Endothelial cell of hepatic sinusoid (primary cell): ENCODE results near the gene CABP7.

Experiments used
- in situ Hi-C: cut with HindIII; loops from 2 replicates; pipeline ENCODE4 v1.10.0; 2017; ENCODE audit warnings: low sequenced_read_pairs

The CABP7 gene

DNA sequence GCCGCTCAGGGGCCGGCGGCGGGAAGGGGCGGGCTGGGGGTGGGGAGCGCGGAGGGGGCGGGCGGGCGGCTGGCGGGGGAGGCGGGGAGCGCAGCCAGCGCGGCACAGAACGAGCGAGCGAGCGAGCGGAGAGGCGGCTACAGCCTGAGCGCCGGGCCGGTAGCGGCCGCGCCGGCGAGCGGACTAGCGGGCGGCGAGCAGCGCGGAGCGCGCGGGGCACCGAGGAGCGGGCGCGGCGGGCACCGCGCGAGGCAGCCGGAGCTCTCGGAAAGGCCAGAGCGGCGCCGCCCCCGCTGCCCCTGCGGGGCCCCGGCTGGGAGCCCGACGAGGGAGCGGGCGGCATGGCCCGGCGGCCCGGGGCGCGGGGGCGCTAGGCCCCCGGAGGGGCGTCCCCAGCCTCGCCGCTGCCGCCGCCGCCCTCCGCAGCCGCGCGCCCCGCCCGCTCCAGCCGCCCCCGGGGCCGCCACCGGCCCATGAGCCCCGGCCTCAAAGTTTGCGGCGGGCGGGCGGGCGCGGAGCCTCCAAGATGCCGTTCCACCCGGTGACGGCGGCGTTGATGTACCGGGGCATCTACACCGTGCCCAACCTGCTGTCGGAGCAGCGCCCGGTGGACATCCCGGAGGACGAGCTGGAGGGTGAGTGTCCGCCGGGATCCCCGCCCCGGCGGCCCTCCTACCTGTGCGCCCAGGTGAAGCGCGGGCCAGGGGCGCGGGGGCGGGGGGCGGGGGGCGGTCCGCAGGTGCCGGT is at the start of gene CABP7:
TSS of gene CABP7 (plus strand) at position 105 of the 747 bp plus-strand sequence. CDS start at position 527, 422 bp downstream.
- in situ Hi-C loops = loop anchor here (5.0 kb wide), 1 partner anchor 62 kb away; no protein-coding TSS in a partner anchor

DNA sequence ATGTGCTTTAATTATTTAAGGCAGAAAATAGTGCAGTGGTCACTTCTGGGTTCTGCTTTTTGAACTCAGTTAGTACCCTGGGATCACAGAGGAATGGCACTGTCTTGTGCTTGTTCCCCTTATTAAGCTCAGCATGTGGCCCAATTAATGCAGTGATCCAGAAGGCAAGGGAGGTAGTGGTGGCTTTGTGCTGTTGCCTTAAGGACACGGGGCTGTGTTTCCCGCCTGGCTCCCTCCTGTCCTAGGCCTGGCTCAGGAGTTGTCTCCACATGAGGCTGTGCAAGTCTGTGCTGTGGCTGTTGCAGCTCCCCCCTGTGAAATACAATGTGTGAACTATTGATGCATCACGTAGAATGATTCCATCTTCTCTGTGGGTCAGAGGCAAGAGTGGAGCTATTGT is 49.2 kb upstream of the CABP7 start:
- in situ Hi-C loops = no loop called here

DNA sequence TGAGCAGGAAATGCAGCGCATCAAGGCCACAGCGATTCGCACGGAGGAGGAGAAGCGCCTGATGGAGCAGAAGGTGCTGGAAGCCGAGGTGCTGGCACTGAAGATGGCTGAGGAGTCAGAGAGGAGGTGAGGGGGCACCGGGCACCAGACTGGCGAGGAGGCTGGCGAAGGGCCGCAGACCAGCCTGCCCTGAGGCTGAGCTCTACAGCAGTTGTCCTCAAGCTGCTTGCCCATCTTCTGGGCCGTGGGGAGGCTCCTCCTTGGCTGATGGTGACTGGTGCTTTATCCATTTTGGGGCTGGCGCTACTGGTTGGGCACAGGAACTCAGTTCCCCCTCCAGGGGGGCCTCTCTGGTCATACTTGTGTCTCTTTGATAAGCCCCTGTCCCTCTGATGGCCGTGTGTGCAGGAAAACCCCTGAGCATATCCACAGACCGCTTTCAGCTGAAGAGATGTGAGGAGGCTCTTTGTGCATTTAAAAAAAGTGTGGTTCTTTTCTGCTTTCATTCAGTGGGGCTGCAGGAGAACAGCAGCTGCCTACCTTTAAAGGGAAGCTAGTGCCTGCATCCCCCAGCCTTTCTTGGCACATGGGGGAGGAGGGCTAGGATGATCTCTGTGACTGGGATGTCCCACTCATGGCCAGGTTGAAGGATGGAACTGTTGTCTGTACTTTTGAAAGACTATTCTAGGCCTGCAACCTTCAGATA is 46.3 kb upstream of the CABP7 start:
- in situ Hi-C loops = no loop called here

DNA sequence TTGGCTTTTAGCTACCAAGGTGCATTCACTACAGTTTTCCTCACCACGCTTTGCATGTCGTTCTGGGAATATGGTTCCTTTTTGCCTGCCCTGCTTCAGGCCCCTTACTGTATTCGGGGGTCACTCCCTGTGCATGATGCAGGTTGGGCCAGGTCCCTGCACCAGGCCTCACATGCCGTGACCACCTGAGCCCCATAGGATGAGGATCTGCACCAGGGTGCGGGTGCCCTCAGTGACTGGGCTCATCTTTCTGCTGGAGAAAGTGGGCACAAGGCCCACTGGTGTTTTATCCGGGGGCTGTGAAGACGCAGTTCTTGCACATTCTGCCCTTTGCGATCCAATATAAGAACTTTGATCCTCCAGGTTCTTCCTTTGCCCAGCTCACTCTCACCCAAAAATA is 45.7 kb upstream of the CABP7 start:
- in situ Hi-C loops = no loop called here

DNA sequence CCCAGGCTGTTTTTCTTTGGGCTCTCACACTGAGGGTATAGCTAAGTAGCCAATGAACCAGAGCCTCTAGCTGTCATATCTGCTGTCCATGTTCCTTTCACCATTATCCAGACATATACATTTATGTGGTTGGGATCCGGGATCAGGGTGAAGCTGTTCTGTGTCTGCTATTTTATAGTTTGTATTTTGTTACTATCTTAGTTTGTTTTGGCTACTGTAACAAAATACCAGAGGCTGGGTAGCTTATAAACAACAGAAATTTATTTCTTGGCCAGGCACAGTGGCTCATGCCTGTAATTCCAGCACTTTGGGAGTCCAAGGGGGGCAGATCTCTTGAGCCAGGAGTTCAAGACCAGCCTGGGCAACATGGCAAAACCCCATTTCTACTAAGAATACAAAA is 40.5 kb upstream of the CABP7 start:
- in situ Hi-C loops = loop anchor here (25.0 kb wide), 1 partner anchor 358 kb away; no protein-coding TSS in a partner anchor

DNA sequence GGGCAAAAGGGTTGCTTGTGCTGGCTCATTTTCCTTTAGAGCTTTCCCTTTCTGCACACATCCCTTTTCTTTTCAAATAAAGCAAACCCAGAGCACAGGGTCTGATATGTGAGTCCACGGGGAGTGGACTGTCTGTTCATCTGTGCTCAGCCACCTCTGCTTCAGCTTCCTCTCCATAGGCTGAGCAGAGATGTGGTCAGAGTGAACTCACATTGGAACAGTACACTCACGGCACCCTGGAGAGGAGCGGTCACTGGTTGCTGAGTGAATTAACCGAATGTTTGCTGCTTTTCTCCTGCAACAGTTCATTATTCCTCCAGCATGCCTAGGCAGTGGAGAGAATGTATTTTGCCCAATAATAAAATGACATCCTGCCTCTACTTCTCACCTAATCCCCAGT is 36.3 kb upstream of the CABP7 start:
- in situ Hi-C loops = loop anchor here (25.0 kb wide), 1 partner anchor 354 kb away; no protein-coding TSS in a partner anchor

DNA sequence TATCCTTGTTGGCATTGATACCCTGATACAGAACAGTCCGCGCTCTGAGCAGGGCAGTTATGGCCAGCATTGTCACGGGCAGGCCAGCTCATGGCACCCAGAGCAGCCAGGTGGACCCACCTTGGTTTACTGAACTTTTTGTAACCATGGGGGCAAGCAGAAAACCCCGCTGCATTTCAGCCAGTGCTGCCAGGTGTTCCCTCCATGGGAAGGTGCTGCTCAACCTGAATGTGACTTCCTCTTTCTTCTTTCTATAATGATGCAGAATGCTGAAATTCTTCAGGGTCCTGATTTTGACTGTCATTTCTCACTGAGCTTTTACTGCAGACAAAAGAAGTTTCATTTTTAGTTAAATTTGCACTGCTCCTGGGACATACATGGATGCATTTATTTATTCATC is 35.6 kb upstream of the CABP7 start:
- in situ Hi-C loops = loop anchor here (25.0 kb wide), 1 partner anchor 353 kb away; no protein-coding TSS in a partner anchor

DNA sequence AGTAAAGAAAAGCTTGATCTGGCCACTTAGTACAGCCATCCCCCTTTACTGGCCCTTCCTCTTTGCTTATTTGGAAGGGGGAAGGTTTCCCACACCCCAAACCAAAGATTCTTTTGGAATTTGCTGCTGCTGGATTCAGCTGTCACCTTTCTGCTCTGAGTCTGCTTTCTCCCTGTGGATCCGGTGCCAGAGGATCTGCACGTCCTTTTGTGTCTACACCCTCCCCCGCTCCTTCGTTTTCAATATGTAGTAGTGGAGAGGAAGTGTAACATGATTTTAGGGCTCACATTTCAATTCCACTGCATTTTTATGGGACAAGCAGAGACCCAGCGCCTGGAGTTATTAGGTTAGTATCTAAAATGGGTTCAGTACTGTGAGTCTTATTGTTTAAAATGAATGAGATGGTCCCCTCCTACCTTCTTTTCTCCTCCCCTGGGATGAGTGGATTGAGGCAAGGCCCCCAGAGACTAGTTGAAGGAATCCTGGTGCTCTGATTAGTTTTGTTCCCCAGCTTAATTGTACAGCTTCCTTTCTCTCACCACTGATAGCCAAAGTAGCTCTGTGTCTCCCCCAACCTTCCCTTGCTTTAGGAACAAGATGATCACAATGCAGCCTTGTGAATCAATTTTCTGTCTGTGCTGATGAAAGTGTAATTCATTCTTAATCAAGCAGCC is 30.5 kb upstream of the CABP7 start:
- in situ Hi-C loops = loop anchor here (25.0 kb wide), 1 partner anchor 348 kb away; no protein-coding TSS in a partner anchor

DNA sequence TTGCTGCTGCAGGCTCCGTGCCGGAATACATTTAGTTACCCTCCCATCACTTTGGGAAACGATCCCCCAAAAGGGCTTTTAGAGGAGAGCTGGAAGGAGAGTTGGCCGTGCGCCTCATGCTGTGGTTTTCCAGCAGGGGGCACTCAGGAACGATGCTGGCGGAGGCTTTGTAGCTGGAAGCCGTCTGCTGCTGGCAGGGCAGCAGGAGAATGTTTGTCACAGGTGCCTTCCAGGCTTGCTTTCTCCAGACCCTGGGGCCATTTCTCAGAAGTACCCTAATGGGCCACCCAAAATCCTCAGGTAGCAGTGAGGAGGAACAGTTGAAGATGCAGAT is 30.0 kb upstream of the CABP7 start:
- in situ Hi-C loops = loop anchor here (25.0 kb wide), 1 partner anchor 347 kb away; no protein-coding TSS in a partner anchor

DNA sequence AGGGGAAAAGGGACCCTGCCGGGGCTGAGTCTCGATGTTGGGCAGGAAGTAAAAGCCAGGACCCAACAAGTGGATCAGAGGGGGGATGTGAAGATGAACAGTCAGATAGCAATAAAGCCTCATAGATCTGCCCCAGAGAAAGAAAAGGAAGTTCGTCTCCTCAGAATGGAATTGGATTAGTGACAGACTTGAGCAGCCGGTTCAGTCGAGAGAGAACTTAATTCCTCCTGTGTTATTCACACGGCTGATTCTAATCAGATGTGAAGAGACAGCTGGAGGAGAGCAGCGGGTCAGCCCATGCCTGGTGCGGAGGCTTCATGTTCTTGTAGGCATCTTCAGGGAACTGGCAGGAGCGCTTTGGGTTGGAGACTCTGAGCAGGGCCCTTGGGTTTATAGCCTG is 29.3 kb upstream of the CABP7 start:
- in situ Hi-C loops = loop anchor here (25.0 kb wide), 1 partner anchor 347 kb away; no protein-coding TSS in a partner anchor

DNA sequence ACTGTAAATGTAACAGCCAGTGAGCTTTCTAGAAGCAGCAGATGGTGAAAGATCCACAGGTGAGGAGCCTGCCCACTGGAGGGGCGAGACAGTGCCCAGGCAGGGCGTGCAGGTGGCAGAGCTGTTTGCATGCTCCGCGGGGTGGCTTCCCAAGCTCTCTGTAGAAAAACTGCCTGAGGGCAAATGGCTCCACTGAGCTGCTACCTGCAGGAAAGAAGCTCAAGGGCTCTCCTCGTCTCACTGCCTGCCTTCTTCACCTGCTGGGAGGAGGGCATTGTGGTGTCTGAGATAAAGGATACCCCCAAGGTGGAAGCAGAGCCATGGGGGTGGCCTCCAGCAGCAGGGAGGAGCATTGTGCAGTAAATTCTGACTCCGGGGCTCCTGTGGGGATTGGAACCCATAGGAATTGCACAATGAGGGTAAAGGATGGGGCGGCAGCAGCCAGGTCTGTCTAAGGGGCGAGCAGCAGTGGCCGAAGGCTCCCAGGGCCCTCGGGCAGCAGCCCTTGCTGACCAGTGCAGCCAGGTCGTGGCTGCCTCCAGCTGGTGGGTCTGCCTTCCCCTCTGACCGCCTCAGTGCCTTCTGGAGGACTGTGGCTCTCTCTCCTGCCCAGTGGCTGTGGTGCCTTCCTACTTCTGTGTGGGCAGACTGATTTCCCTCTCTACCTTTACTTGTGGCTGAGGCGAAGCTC is 28.0 kb upstream of the CABP7 start:
- in situ Hi-C loops = loop anchor here (25.0 kb wide), 1 partner anchor 346 kb away; no protein-coding TSS in a partner anchor

DNA sequence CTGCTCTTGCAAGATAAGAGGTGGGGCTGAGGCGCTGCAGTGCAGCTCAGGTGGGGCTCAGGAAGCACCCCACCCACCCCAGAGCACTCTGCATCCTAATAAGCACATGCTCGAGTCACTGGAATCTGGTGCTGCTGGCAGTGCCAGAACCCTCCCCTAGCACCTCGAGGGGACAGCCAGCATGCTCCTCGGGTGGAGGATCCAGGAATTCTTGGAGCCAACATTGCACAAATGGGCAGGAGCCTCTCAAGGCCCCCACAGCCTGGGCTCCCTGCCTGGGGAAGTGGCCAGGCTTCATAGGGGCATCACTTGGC is 27.5 kb upstream of the CABP7 start:
- in situ Hi-C loops = loop anchor here (25.0 kb wide), 1 partner anchor 345 kb away; no protein-coding TSS in a partner anchor

DNA sequence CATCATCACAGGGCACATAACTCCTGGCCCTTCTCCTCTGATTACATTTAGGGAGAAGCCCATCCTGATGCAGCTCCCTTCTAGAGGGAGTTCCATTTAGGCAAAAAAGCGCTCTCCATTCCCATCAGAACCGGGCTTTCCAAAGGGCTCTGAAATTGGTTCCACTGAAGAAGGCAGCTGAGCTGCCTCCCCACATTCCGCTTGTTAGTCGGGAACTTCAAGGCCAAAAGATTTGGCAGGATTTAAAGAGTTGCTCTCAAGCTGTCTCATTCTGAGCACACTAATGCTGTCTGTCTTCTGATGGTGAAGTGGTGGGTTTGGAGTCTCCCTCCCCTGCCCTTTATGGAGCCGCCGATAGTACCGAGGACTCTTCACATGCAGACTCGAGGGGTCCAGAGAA is 26.6 kb upstream of the CABP7 start:
- in situ Hi-C loops = loop anchor here (25.0 kb wide), 1 partner anchor 344 kb away; no protein-coding TSS in a partner anchor

DNA sequence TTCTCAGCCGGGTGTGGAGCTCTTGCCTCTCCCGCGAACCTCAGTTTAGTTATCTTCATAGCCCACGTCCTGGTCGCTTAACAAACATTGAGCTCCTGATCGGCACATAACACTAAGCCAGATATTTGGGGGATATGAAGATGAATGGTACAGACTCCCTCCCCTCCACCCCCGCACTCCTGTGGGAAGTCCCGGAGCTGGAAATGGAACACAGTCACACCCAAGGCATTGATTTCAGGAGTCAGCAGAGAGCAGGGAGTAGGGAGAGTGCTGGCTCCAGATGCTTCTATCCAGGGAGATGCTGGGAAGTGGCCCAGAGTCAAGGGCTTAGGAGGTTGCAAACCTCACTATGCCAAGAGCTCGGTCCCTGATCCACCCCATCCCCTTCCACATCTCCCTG is 26.1 kb upstream of the CABP7 start:
- in situ Hi-C loops = loop anchor here (25.0 kb wide), 1 partner anchor 344 kb away; no protein-coding TSS in a partner anchor

DNA sequence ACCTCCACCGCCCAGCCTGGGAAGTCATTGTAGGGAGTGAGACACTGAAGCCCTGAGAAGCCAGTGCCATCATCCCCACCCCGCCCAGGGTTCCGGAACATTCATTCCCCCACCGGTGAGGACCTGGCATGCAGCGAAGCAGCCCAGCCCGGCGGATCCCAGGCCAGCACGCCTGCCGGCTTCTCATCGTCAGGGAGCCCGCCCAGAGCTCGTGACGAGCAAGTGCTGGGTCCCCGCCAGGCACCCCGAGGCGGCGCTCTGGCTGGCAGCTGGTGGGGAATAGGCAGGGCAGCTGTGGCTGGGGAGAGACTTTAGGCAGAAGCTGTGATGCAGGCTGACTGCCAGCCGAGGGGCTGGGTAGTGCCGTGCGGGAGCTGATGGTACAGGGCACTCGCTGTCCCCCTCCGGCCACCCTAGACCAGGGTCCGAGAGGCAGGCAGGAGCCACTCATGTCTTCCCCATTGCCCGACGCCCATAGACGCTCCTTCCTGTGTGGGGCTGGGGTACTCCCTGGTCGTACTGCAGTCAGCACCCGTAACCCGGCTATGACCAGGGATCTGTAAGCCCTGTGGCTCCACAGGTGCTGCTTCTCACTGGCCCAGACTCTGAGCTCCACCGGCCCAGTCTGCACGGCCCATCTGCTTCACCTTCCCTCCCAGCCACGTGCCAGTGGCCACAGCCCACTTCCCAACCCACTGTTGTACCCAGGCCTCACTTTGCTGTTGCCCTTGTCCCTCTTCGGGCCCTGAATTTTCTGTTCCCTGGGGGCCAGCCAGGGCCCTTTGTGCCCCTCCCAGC is 24.5 kb upstream of the CABP7 start:
- in situ Hi-C loops = loop anchor here (25.0 kb wide), 1 partner anchor 342 kb away; no protein-coding TSS in a partner anchor

DNA sequence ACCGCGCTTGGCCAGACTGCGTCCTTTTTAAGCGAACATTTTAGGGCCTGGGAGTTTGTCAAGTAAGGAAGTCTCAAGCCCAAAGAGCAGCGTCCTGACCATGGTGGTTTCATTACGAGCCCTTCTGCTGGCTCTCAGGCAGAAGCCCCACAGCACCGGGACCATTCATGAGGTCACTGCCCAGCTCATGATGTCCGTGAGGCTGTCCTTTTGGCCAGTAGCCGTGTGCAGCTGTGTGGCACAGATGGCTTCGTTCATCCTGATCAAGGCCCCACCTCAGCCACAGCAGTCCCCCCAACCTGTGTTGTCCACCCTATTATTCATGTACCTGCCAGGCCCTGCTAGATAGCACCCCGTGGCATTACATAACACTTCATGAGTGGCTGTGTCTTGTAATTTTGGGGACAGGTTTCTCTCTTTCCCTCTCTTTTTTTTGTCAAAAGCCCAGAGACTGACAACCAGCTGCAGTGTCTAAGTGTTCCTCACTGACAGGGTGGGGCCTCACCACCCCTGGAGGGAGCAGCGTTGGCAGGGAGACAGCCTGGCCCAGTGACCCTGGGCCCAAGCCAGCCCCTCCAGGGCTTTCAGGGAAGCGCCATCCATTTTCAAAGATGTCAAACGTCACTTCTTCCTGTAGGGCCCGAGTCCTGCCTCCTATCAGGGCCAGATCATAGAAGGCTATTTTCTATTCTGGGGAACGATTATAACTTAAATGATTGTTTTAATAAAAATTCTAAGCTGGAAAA is 21.8 kb upstream of the CABP7 start:
- in situ Hi-C loops = loop anchor here (25.0 kb wide), 1 partner anchor 339 kb away; no protein-coding TSS in a partner anchor

DNA sequence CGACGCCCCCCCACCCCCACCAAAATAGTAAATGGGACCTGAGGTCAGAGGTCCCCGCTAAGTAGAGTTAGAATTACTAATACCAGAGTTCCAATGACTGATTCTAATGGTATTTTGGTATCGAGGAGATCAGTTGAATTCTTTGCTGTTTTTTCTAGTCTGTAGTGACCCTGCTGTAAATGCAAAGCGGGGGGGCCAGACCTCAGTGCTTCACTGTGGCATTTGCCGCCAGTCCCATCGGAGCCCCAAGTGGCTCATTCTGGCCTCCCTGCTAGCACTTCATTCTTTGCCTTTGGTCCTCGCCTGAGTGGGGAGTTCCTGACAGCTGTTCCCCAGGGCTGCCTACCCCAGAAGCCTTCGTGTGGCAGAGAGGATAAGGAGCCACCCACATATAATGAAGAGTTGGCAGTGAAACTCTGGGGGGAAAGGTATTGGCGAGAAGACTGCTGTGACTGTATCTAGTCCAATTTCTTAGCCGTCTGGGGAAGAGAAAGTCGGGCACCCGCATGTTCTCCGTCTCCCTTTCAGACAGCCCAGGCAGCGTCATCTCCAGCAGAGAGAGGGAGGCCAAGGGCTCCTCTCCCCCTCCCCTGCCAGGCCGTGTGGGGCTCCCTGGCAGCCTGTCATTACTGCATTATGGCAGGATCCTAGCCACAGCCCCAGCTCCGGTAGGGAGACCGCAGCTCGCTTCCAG is 19.4 kb upstream of the CABP7 start:
- in situ Hi-C loops = no loop called here

DNA sequence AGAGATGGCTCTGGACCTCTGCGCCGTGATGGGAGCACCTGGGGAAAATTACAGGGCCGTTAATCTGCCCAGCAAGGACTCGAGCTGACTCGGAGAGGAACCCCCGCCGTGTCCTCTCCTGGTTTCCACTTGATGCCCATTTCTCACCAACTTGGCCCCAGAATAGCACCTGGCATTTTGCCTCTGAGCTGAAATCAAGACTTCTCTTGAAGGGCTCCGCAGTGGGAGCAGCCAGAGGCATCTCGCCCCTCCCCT is 19.0 kb upstream of the CABP7 start:
- in situ Hi-C loops = no loop called here
